Stomach smooth muscle (tissue), 2 donors: ENCODE data around the gene FAM124A.
A peak's percentile ranks its signal among the peaks of the same experiment; 100 is the strongest.

Experiments
- H3K27ac ChIP-seq: one replicate; pipeline ENCODE4 v1.7.0; 2013; ENCODE audit warnings: mild to moderate bottlenecking, low read length, inconsistent platforms
- H3K27me3 ChIP-seq, 2 donors: one replicate each; pipeline ENCODE4 v1.7.0; 2013; ENCODE audit warnings: low read length in 2 of 2; ENCODE audit not compliant: insufficient read depth in 2 of 2, control insufficient read depth in 1 of 2
- H3K36me3 ChIP-seq, 2 donors: one replicate each; pipeline ENCODE4 v1.7.0; 2013; ENCODE audit warnings: low read length in 2 of 2; ENCODE audit not compliant: control insufficient read depth in 2 of 2, insufficient read depth in 2 of 2
- H3K4me1 ChIP-seq: one replicate; pipeline ENCODE4 v1.7.0; 2013; ENCODE audit warnings: low read length; ENCODE audit not compliant: control insufficient read depth, insufficient read depth
- H3K4me3 ChIP-seq, 2 donors: one replicate each; pipeline ENCODE4 v1.7.0; 2013; ENCODE audit warnings: low read length in 2 of 2
- H3K9ac ChIP-seq, 2 donors: one replicate each; pipeline ENCODE4 v1.7.0; 2013; ENCODE audit warnings: low read length in 2 of 2, mild to moderate bottlenecking in 1 of 2
- H3K9me3 ChIP-seq, 2 donors: one replicate each; pipeline ENCODE4 v1.7.0; 2013; ENCODE audit warnings: low read length in 2 of 2; ENCODE audit not compliant: control insufficient read depth in 2 of 2
- donor health status: healthy.
- donor health status: Pancreatic carcinoma.

Gene FAM124A

DNA sequence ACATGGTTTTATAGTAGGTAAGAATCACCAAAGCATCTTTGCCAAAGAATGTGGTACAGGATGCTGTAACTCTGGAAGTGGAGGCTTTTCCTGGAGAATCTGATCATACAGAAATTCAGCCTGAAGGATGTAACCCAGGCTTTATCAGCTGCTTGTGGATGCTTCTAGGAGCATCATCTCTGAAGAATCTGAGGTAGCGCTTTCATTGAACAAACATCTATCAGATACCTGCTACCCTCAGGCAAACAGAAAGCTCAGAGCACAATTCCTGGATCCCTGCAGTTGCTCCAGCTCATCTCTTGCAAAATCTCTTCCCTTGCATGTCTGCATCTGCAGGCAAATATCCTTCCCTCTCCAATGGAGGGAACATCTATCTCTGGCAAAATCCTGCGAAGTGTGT, 9.3 kb downstream of the FAM124A start:
- H3K9ac ChIP-seq = peak overlapping the region in 1 of 2 donors; percentile 79
- H3K27ac ChIP-seq = peak overlapping the region; percentile 89
- H3K36me3 ChIP-seq = peaks cover 3 to 4% of the 10 kb centered on the region in 2 donors
- H3K4me3 ChIP-seq = peak overlapping the region in 1 of 2 donors; percentile 76
- H3K9me3 ChIP-seq = no peaks in the 10 kb centered on the region
- peaks cover 27% of the 10 kb centered on the region for H3K4me1 ChIP-seq
- H3K27me3 ChIP-seq = no peaks in the 10 kb centered on the region

DNA sequence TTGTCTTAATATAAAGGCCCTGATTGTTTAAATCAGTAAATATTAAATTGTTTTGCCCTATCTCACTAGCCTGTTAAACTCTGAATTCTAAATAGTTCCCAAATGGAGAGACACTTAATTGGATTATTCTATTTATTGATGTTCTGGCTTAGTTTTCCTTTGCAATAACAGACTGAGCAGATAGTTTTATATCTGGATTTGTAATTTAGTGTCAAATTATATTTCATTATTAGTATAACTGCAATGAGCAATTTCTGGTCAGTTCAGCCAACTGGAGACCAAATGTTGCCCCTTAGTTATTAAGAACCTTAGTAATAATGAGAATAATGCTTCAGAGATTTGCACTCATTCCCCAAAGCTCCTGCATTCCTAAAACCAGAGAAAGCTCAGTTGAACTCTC, 10.1 kb downstream of the FAM124A start:
- H3K9me3 ChIP-seq = no peaks in the 10 kb centered on the region
- no peak overlapping the region for H3K27ac ChIP-seq
- H3K4me1 ChIP-seq = peaks cover 23% of the 10 kb centered on the region
- no peaks in the 10 kb centered on the region for H3K27me3 ChIP-seq
- H3K4me3 ChIP-seq = no peak overlapping the region
- H3K36me3 ChIP-seq = peaks cover 3 to 4% of the 10 kb centered on the region in 2 donors
- no peak overlapping the region for H3K9ac ChIP-seq

DNA sequence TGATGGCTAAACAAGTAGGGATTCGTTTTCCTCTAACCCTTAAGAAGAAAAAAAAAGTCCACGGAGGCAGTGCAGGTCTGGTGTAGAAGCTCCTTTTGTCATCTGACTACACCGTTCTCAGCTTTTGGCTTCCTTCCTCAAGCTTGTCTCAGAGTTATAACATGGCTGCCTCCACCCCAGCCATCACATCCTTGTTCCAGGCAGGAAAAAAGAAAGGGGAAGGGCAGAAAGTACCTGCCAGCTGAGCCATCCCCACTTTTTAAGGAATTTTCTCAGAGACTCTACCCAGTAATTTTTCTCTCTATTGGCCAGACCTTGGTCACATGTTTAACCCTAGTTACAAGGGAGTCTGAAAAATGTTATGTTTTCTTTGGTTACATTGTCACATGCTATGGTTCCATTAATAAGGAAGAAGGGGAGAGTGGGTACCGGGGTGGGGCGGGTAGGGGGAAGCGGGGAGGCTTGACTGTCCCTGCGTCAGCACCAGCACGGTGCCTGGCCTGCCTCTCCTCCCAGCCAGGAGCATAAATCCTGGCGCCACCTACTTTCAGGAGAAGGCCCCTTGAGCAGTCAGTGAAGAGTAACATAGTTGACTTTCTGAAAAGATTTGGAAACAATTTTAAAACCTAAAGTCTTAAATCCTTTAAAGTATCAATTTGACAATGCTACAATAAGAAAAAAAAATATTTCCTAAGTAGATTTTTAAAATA, 11.1 kb downstream of the FAM124A start:
- H3K4me3 ChIP-seq = no peak overlapping the region
- H3K27ac ChIP-seq = no peak overlapping the region
- H3K27me3 ChIP-seq = no peaks in the 10 kb centered on the region
- peaks cover 20% of the 10 kb centered on the region for H3K4me1 ChIP-seq
- peaks cover 3 to 4% of the 10 kb centered on the region in 2 donors for H3K36me3 ChIP-seq
- no peak overlapping the region for H3K9ac ChIP-seq
- no peaks in the 10 kb centered on the region for H3K9me3 ChIP-seq

- no peaks in the 10 kb centered on the region for H3K27me3 ChIP-seq
- no peak overlapping the region for H3K4me3 ChIP-seq
- H3K9ac ChIP-seq = no peak overlapping the region
- H3K4me1 ChIP-seq = peaks cover 17% of the 10 kb centered on the region
- H3K9me3 ChIP-seq = no peaks in the 10 kb centered on the region
- no peak overlapping the region for H3K27ac ChIP-seq
- H3K36me3 ChIP-seq = peaks cover 3 to 4% of the 10 kb centered on the region in 2 donors
These were observed 12.5 kb downstream of the FAM124A start for GRCh38 chr13:51234676-51235075.

DNA sequence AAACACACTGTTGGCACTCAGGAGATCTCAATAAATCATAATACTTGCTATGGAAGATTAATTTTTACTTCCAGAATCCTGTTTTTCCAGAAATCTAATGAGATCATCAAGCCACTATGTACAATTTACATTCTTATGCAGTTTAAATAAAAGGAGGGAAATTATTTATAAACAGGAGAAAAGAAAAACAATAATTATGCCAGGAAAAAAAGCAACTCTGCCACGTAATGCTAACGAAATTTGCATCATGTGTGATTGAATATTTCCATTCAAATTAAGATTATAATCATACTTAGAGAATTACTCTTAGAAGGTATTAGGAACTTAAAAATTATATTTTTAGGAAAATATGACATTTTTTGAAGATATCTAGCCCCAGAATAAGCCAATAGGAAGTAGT, 13.0 kb downstream of the FAM124A start:
- H3K27ac ChIP-seq = no peak overlapping the region
- H3K9ac ChIP-seq = no peak overlapping the region
- H3K4me3 ChIP-seq = no peak overlapping the region
- no peaks in the 10 kb centered on the region for H3K27me3 ChIP-seq
- peaks cover 14% of the 10 kb centered on the region for H3K4me1 ChIP-seq
- peaks cover 3 to 4% of the 10 kb centered on the region in 2 donors for H3K36me3 ChIP-seq
- H3K9me3 ChIP-seq = no peaks in the 10 kb centered on the region

- H3K9me3 ChIP-seq = no peaks in the 10 kb centered on the region
- no peak overlapping the region for H3K27ac ChIP-seq
- H3K4me1 ChIP-seq = peaks cover 15% of the 10 kb centered on the region
- H3K4me3 ChIP-seq = no peak overlapping the region
- H3K27me3 ChIP-seq = no peaks in the 10 kb centered on the region
- no peak overlapping the region for H3K9ac ChIP-seq
- H3K36me3 ChIP-seq = peaks cover 3 to 4% of the 10 kb centered on the region in 2 donors
These were observed 13.7 kb downstream of the FAM124A start for GRCh38 chr13:51235756-51236490.

GRCh38 chr13:51236491-51236792, 14.2 kb downstream of the FAM124A start:
- Histone ChIP-seq H3K4me1 (peaks cover 15% of the 10 kb centered on the region), H3K36me3 (peaks cover 3 to 4% of the 10 kb centered on the region in 2 donors), H3K9ac (no peak overlapping the region), H3K27me3 (no peaks in the 10 kb centered on the region), H3K9me3 (no peaks in the 10 kb centered on the region), H3K4me3 (no peak overlapping the region), H3K27ac (no peak overlapping the region)

- Histone ChIP-seq H3K4me1 (peaks cover 21% of the 10 kb centered on the region), H3K27ac (no peak overlapping the region), H3K4me3 (no peak overlapping the region), H3K27me3 (no peaks in the 10 kb centered on the region), H3K9ac (no peak overlapping the region), H3K36me3 (peaks cover 2 to 3% of the 10 kb centered on the region in 2 donors), H3K9me3 (no peaks in the 10 kb centered on the region)
These were observed 15.2 kb downstream of the FAM124A start for GRCh38 chr13:51237386-51237785.

GRCh38 chr13:51237887-51238286, 15.7 kb downstream of the FAM124A start:
- H3K27ac ChIP-seq = no peak overlapping the region
- H3K9ac ChIP-seq = no peak overlapping the region
- H3K36me3 ChIP-seq = peaks cover 2 to 3% of the 10 kb centered on the region in 2 donors
- H3K4me3 ChIP-seq = no peak overlapping the region
- no peaks in the 10 kb centered on the region for H3K27me3 ChIP-seq
- H3K9me3 ChIP-seq = no peaks in the 10 kb centered on the region
- H3K4me1 ChIP-seq = peaks cover 24% of the 10 kb centered on the region

- H3K4me3 ChIP-seq = no peak overlapping the region
- H3K27ac ChIP-seq = peak overlapping the region; percentile 70
- peak overlapping the region in 1 of 2 donors; percentile 35 for H3K9ac ChIP-seq
- H3K9me3 ChIP-seq = no peaks in the 10 kb centered on the region
- no peaks in the 10 kb centered on the region for H3K36me3 ChIP-seq
- no peaks in the 10 kb centered on the region for H3K27me3 ChIP-seq
- H3K4me1 ChIP-seq = peaks cover 35% of the 10 kb centered on the region
These were observed 18.0 kb downstream of the FAM124A start for GRCh38 chr13:51240178-51240577.

DNA sequence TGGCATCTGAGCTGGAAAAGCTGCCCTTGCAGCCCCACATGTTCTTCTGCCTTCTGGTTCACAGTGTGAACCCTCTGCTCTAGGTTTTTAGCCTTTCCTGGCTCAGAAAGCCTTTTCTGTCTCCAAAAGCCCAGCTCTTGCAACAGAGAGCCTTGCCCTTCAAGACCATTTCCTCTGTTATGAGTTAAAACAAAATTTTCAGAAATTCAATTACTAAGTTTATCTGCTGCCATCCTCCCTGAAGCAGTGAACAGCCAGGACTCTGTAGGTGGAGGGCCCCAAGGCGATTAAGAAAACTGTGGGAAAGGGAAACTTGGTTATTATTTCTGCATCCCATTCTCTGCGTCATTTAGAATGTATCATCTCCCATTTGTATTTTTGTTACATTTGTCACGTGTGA, 18.8 kb downstream of the FAM124A start:
- H3K9me3 ChIP-seq = no peaks in the 10 kb centered on the region
- no peaks in the 10 kb centered on the region for H3K27me3 ChIP-seq
- H3K27ac ChIP-seq = peak overlapping the region; percentile 70
- no peak overlapping the region for H3K4me3 ChIP-seq
- H3K4me1 ChIP-seq = peaks cover 36% of the 10 kb centered on the region
- H3K9ac ChIP-seq = peak overlapping the region in 1 of 2 donors; percentile 35
- H3K36me3 ChIP-seq = no peaks in the 10 kb centered on the region
